ENCODE data around the gene ZSCAN5A. TPM values are rescaled to one million over a fixed set of nuclear protein-coding genes. Genes with fewer than 3 reads are reported as not detected.
A peak's percentile ranks its signal among the peaks of the same experiment; 100 is the strongest.
"Not testable (repeated sequence)": the region's sequence is repeated elsewhere in the genome, so short reads cannot be mapped to it uniquely, and the experiment has no call there.

The ZSCAN5A gene
- polyA plus RNA-seq, 1 of the 3 experiments (the other 2 are of a cell fraction) = 6.8 TPM

- H3K9ac ChIP-seq; H4K20me1 ChIP-seq (ENCODE audit: insufficient read depth); H3K4me1 ChIP-seq (ENCODE audit: control insufficient read depth in 1 of 2, insufficient read depth in 2 of 2, low read depth in 1 of 2, low read length in 1 of 2); H3K27me3 ChIP-seq (ENCODE audit: insufficient read depth); H3K9me2 ChIP-seq; H3K4me3 ChIP-seq (ENCODE audit: low read depth in 2 of 2, low read length in 1 of 2); H3K36me3 ChIP-seq (replicated peaks in 1 of 2; ENCODE audit: control insufficient read depth in 1 of 2, insufficient read depth in 2 of 2, low read length in 1 of 2); POLR2A ChIA-PET; H3K9me3 ChIP-seq; H2AFZ ChIP-seq (ENCODE audit: low read depth); H3K27ac ChIP-seq (ENCODE audit: low read depth in 2 of 2, low read length in 1 of 2); DNase-seq; H3F3A ChIP-seq (replicated peaks; ENCODE audit: insufficient read depth); H3K79me2 ChIP-seq (ENCODE audit: insufficient read depth); H3K4me2 ChIP-seq: not testable (repeated sequence)
- CTCF ChIA-PET = interaction anchor here (1.0 to 5.8 kb wide), 8 partner anchors 13 to 271 kb away, joined by 3 to 200 read pairs (median 9); no protein-coding TSS in a partner anchor
Measured at GRCh38 chr19:56335371-56335770, 20.7 kb upstream of the ZSCAN5A start.

GRCh38 chr19:56333506-56333905 lies 18.9 kb upstream of the ZSCAN5A start:
- H3K27ac ChIP-seq (ENCODE audit: low read depth in 2 of 2, low read length in 1 of 2) = no peak overlapping the region
- no peaks in the 10 kb centered on the region for H3F3A ChIP-seq (replicated peaks; ENCODE audit: insufficient read depth)
- CTCF ChIA-PET = interaction anchor here (0.5 to 5.8 kb wide), 52 partner anchors 9 to 752 kb away, joined by 3 to 200 read pairs (median 4); partner anchors contain the start of genes GALP and ZSCAN5A
- no peaks in the 10 kb centered on the region for H4K20me1 ChIP-seq (ENCODE audit: insufficient read depth)
- H3K36me3 ChIP-seq (replicated peaks in 1 of 2; ENCODE audit: control insufficient read depth in 1 of 2, insufficient read depth in 2 of 2, low read length in 1 of 2) = no peaks in the 10 kb centered on the region
- H3K9me2 ChIP-seq = 0 out of 2 replicates have a peak, but pooled peaks cover 3% of the 10 kb centered on the region
- POLR2A ChIA-PET = interaction anchor here (0.6 to 1.6 kb wide), 3 partner anchors 13 to 79 kb away, joined by 4 to 10 read pairs (median 5); no protein-coding TSS in a partner anchor
- no peak overlapping the region for H2AFZ ChIP-seq (ENCODE audit: low read depth)
- DNase-seq = peak; percentile 64
- no peaks in the 10 kb centered on the region for H3K79me2 ChIP-seq (ENCODE audit: insufficient read depth)
- no peak overlapping the region for H3K4me2 ChIP-seq
- no peaks in the 10 kb centered on the region for H3K27me3 ChIP-seq (ENCODE audit: insufficient read depth)
- no peaks in the 10 kb centered on the region for H3K9me3 ChIP-seq
- H3K4me3 ChIP-seq (ENCODE audit: low read depth in 2 of 2, low read length in 1 of 2) = no peak overlapping the region; a peak in 1 of 4 replicates
- H3K4me1 ChIP-seq (ENCODE audit: control insufficient read depth in 1 of 2, insufficient read depth in 2 of 2, low read depth in 1 of 2, low read length in 1 of 2) = no peaks in the 10 kb centered on the region
- no peak overlapping the region for H3K9ac ChIP-seq
- TF ChIP-seq SIN3A (IDR thresholded peaks at IDR 0.05; ENCODE audit: borderline replicate concordance, low read depth, low read length) (no peak), FOXJ3 (CRISPR knock-in tag; IDR thresholded peaks at IDR 0.05) (no peak), SMC3 (IDR thresholded peaks at IDR 0.05; ENCODE audit: low read depth, low read length) (peak; percentile 73), USF1 (IDR thresholded peaks at IDR 0.05; ENCODE audit: borderline replicate concordance, low read depth) (no peak), MAX (IDR thresholded peaks at IDR 0.05; ENCODE audit: low read depth) (no peak), EP300 (IDR thresholded peaks at IDR 0.05; ENCODE audit: borderline replicate concordance in 1 of 2, low read depth in 1 of 2, low read length in 1 of 2) (no peak), CTCF (IDR thresholded peaks at IDR 0.05) (peak; percentile 82), RCOR1 (IDR thresholded peaks at IDR 0.05; ENCODE audit: low read length) (no peak), RAD21 (IDR thresholded peaks at IDR 0.05; ENCODE audit: low read length) (peak; percentile 89), TEAD4 (IDR thresholded peaks at IDR 0.05; ENCODE audit: borderline replicate concordance, insufficient read depth) (no peak)
